H9 (cell line): ENCODE measurements around the gene SPOCD1. TPM values are rescaled to one million over a fixed set of nuclear protein-coding genes. Genes with fewer than 3 reads are reported as not detected.

Experiments
- DNase-seq: peaks from one replicate; pipeline ENCODE4 v3.0.0-alpha.2; 2017
- H2AFZ ChIP-seq: one replicate; pipeline ENCODE4 v1.6.1; 2013; ENCODE audit warnings: mild to moderate bottlenecking, low read length, control low read depth, moderate library complexity
- H2AK5ac ChIP-seq: 2 replicates; pipeline ENCODE4 v1.6.1; 2013; ENCODE audit warnings: low read length, control low read depth, mixed read lengths; ENCODE audit not compliant: insufficient read length
- H2BK120ac ChIP-seq: one replicate; pipeline ENCODE4 v1.6.1; 2013; ENCODE audit warnings: low read depth, mild to moderate bottlenecking, low read length, control low read depth, inconsistent platforms; ENCODE audit not compliant: poor library complexity, severe bottlenecking
- H2BK12ac ChIP-seq: 2 replicates; pipeline ENCODE4 v1.6.1; 2013; ENCODE audit warnings: low read length, control low read depth, mixed read lengths, low read depth; ENCODE audit not compliant: insufficient read length
- H2BK15ac ChIP-seq: 2 replicates; pipeline ENCODE4 v1.6.1; 2013; ENCODE audit warnings: low read depth, low read length, control low read depth
- H2BK20ac ChIP-seq: one replicate; pipeline ENCODE4 v1.6.1; 2013; ENCODE audit warnings: low read depth, mild to moderate bottlenecking, low read length, control low read depth, inconsistent platforms; ENCODE audit not compliant: poor library complexity, severe bottlenecking
- H2BK5ac ChIP-seq: 2 replicates; pipeline ENCODE4 v1.6.1; 2013; ENCODE audit warnings: low read length, control low read depth, mixed read lengths; ENCODE audit not compliant: insufficient read length
- H3K14ac ChIP-seq: 2 replicates; pipeline ENCODE4 v1.6.1; 2013; ENCODE audit warnings: low read length, control low read depth; ENCODE audit not compliant: insufficient read depth
- H3K18ac ChIP-seq: 2 replicates; pipeline ENCODE4 v1.6.1; 2013; ENCODE audit warnings: low read depth, mild to moderate bottlenecking, mixed read lengths, low read length, control low read depth; ENCODE audit not compliant: insufficient read length
- H3K23ac ChIP-seq: 2 replicates; pipeline ENCODE4 v1.6.1; 2013; ENCODE audit warnings: low read length, control low read depth, mixed read lengths, low read depth; ENCODE audit not compliant: insufficient read length
- H3K23me2 ChIP-seq: 2 replicates; pipeline ENCODE4 v1.6.1; 2013; ENCODE audit warnings: low read depth, mild to moderate bottlenecking, mixed read lengths, low read length, control low read depth; ENCODE audit not compliant: insufficient read length, poor library complexity, severe bottlenecking
- H3K27ac ChIP-seq: 2 replicates; pipeline ENCODE4 v1.5.1; 2013; ENCODE audit warnings: low read length, control low read depth, mixed read lengths, low read depth; ENCODE audit not compliant: insufficient read length
- H3K27me3 ChIP-seq: 2 replicates; pipeline ENCODE4 v1.6.1; 2013; ENCODE audit warnings: low read length, control low read depth, inconsistent platforms; ENCODE audit not compliant: insufficient read depth
- H3K4ac ChIP-seq: 2 replicates; pipeline ENCODE4 v1.6.1; 2013; ENCODE audit warnings: low read depth, mild to moderate bottlenecking, control low read depth, inconsistent platforms, low read length, moderate library complexity
- H3K4me1 ChIP-seq: 2 replicates; pipeline ENCODE4 v1.6.1; 2013; ENCODE audit warnings: low read length, control low read depth, inconsistent platforms; ENCODE audit not compliant: insufficient read depth
- H3K4me2 ChIP-seq: 2 replicates; pipeline ENCODE4 v1.6.1; 2013; ENCODE audit warnings: low read length, control low read depth, mixed read lengths; ENCODE audit not compliant: insufficient read length, insufficient read depth
- H3K56ac ChIP-seq: 2 replicates; pipeline ENCODE4 v1.6.1; 2013; ENCODE audit warnings: low read depth, mild to moderate bottlenecking, mixed read lengths, low read length, control low read depth; ENCODE audit not compliant: insufficient read length
- H3K79me1 ChIP-seq: 2 replicates; pipeline ENCODE4 v1.6.1; 2013; ENCODE audit warnings: low read depth, mild to moderate bottlenecking, moderate library complexity, low read length, control low read depth, inconsistent platforms; ENCODE audit not compliant: insufficient read depth, poor library complexity, severe bottlenecking
- H3K79me2 ChIP-seq: 2 replicates; pipeline ENCODE4 v1.6.1; 2013; ENCODE audit warnings: low read length, control low read depth, inconsistent platforms; ENCODE audit not compliant: insufficient read depth
- H3K9ac ChIP-seq: 2 replicates; pipeline ENCODE4 v1.6.1; 2013; ENCODE audit warnings: low read length, control low read depth, mixed read lengths; ENCODE audit not compliant: insufficient read length; ENCODE audit errors: extremely low read depth
- H3K9me3 ChIP-seq: one replicate; pipeline ENCODE4 v1.6.1; 2013; ENCODE audit warnings: low read depth, low read length, inconsistent platforms; ENCODE audit not compliant: control insufficient read depth
- H3T11ph ChIP-seq: one replicate; pipeline ENCODE4 v1.6.1; 2013; ENCODE audit warnings: mild to moderate bottlenecking, low read length, control low read depth, inconsistent platforms
- H4K20me1 ChIP-seq: one replicate; pipeline ENCODE4 v1.6.1; 2013; ENCODE audit not compliant: control insufficient read depth, insufficient read length, insufficient read depth
- H4K5ac ChIP-seq: 2 replicates; pipeline ENCODE4 v1.6.1; 2013; ENCODE audit warnings: low read depth, mild to moderate bottlenecking, mixed read lengths, low read length, control low read depth; ENCODE audit not compliant: insufficient read length
- H4K8ac ChIP-seq: replicated peaks from 2 replicates; pipeline ENCODE4 v1.6.1; 2013; ENCODE audit warnings: low read length, control low read depth, mixed read lengths, low read depth; ENCODE audit not compliant: insufficient read length
- H4K91ac ChIP-seq: 2 replicates; pipeline ENCODE4 v1.6.1; 2013; ENCODE audit warnings: low read depth, mild to moderate bottlenecking, moderate library complexity, mixed read lengths, low read length, control low read depth; ENCODE audit not compliant: insufficient read length
- H3K27ac Mint-ChIP-seq, 3 experiments: 2 replicates in 2 of 3; 3 replicates in 1 of 3; pipeline ENCODE4 v1.8.0; 2020 to 2021; ENCODE audit warnings: mixed read lengths in 3 of 3, mild to moderate bottlenecking in 1 of 3, moderate library complexity in 1 of 3
- H3K27me3 Mint-ChIP-seq: 2 replicates; pipeline ENCODE4 v1.8.0; 2021; ENCODE audit warnings: low read depth, mild to moderate bottlenecking, moderate library complexity, mixed read lengths
- H3K36me3 Mint-ChIP-seq, 3 experiments: 2 replicates in 2 of 3; 3 replicates in 1 of 3; pipeline ENCODE4 v1.8.0; 2020 to 2021; ENCODE audit warnings: low read depth in 3 of 3, mixed read lengths in 3 of 3; ENCODE audit not compliant: insufficient read depth in 1 of 3
- H3K4me1 Mint-ChIP-seq, 2 experiments: 2 replicates each; pipeline ENCODE4 v1.8.0; 2020; ENCODE audit warnings: mixed read lengths in 2 of 2
- H3K4me3 Mint-ChIP-seq, 2 experiments: 2 replicates in 1 of 2; 3 replicates in 1 of 2; pipeline ENCODE4 v1.8.0; 2020 to 2021; ENCODE audit warnings: mild to moderate bottlenecking in 2 of 2, mixed read lengths in 2 of 2, moderate library complexity in 1 of 2
- H3K9me3 Mint-ChIP-seq, 2 experiments: 2 replicates in 1 of 2; 3 replicates in 1 of 2; pipeline ENCODE4 v1.8.0; 2020; ENCODE audit warnings: mild to moderate bottlenecking in 2 of 2, mixed read lengths in 2 of 2, moderate library complexity in 1 of 2
- CTCF ChIP-seq: fragments of 200-600 bp; sonication (generic); conservative IDR thresholded peaks from 3 replicates; pipeline ENCODE4 v1.8.0; 2021; ENCODE audit warnings: antibody characterized with exemption, mild to moderate bottlenecking
- WGBS: extraction: QIAGEN DNeasy Blood & Tissue Kit; methylation state at CpG from one replicate; pipeline ENCODE4 v1.1.7; 2013; ENCODE audit warnings: missing lambda C conversion rate, low lambda C conversion rate, mixed read lengths; ENCODE audit not compliant: insufficient read length; ENCODE audit errors: extremely low coverage; 5-methylcytosine and 5-hydroxymethylcytosine counted together
- total RNA-seq: library from RNA; stranded (reverse); gene quantifications from 2 replicates; pipeline ENCODE4 v1.2.1, GENCODE V29; 2021

SPOCD1 gene
- total RNA-seq, 1 experiment from 2014 or later, result 1.5 TPM

- H3K27me3 Mint-ChIP-seq, result no peaks in the 10 kb centered on the region; the same call in none of the 2 replicates
- peaks cover 17 to 42% of the 10 kb centered on the region in 2 experiments for H3K4me1 Mint-ChIP-seq
- Histone ChIP-seq H4K20me1 (no peaks in the 10 kb centered on the region), H3K9me3 (no peaks in the 10 kb centered on the region), H3K27me3 (no peaks in the 10 kb centered on the region), H4K5ac (no peak overlapping the region), H4K91ac (no peak overlapping the region), H3K14ac (no peak overlapping the region), H3K18ac (no peak overlapping the region), H3K9ac (no peak overlapping the region), H2BK5ac (no peak overlapping the region), H2BK12ac (no peak overlapping the region), H3T11ph (no peak overlapping the region), H3K23ac (no peak overlapping the region), H2BK15ac (no peak overlapping the region), H3K4me2 (no peak overlapping the region), H3K79me2 (no peaks in the 10 kb centered on the region), H3K79me1 (no peaks in the 10 kb centered on the region), H3K27ac (no peak overlapping the region), H3K23me2 (no peaks in the 10 kb centered on the region), H2BK20ac (no peak overlapping the region), H3K4me1 (no peaks in the 10 kb centered on the region), H4K8ac (no peak overlapping the region), H2AK5ac (no peak overlapping the region), H2AFZ (no peak overlapping the region), H2BK120ac (no peak overlapping the region), H3K4ac (no peak overlapping the region), H3K56ac (no peak overlapping the region)
- no peaks in the 10 kb centered on the region; a peak in 1 of 5 replicates for H3K9me3 Mint-ChIP-seq
- no peak overlapping the region for H3K4me3 Mint-ChIP-seq
- no CpG with 5 or more reads among the region's 4 CpGs for WGBS
- no peak overlapping the region; a peak in 1 of 7 replicates for H3K27ac Mint-ChIP-seq
- TF ChIP-seq CTCF, result no peak
- no peaks in the 10 kb centered on the region for H3K36me3 Mint-ChIP-seq
- no peak for DNase-seq
These were observed 15.2 kb downstream of the SPOCD1 start for GRCh38 chr1:31800674-31800967.
